ENCODE measurements around the gene CNTNAP5.

The CNTNAP5 gene

DNA sequence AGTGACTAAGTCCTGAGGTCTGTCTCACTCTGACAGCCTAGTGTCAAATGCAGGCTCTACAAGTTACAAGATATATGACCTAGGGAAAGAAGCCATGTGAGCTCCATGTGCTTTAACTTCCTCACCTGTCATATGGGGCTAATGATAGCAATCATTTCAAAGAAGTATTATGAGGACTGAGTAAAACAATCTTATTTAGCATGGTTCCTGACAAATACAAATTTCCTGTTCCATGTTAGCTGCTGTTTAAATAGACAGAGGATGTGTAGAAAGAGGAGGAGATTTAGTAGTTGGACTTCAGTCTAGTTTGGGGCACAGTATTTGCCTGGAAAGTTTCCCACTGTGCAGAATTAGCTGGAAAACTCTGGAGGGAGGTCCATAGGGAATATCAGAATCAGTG is 545.8 kb downstream of the CNTNAP5 start:
- no peak for DNase-seq

DNA sequence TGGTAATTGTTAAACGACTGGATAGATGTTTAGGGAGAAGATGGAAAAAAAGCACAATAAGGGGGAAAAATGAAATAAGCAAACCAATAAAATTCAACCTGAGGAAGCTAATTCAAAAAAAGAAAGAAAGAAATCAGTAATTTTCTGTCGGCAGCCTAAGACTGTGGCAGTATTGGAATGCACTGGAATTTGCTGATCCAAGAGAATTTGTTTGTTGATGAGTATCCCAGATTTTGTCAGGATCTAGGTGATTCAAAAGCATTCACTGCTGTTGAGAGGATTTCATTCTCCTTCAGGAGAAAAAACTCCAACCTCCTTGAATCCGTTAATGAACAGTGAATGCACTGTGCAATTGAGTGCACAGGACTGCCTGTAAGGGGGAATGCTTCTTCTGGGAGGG is 546.7 kb downstream of the CNTNAP5 start:
- no peak for DNase-seq

DNA sequence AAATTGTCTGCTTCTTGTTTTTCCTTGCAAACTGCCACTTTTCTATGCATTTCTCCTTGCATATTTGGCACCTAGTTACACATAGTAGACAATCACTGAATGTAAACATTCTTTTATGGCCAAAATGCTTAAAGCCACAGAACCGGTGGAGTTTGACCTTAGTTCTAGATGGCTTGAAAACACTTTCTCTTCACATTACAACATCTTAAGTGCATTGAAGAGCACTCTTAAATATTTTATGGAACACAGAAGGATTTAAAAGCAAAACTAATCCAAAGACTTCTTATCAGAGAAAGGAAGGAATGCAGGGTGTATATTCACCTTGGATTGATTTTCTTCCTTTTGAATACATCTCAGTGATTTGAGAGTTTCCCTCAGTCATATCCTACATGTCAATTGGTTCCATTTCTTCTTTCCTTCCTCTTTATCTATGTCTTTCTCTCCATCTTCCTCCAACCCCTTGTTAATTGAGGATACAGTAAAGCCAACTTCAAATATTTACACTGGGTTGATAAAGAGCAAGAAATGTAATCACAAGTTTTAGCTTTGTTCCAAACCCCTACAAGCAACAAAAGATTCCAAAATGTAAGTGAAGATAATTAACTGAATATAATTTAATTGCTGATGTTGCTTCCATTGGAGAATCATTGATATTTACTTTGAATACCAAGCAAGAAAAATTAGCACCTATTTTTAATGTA is 548.0 kb downstream of the CNTNAP5 start:
- no peak for DNase-seq

DNA sequence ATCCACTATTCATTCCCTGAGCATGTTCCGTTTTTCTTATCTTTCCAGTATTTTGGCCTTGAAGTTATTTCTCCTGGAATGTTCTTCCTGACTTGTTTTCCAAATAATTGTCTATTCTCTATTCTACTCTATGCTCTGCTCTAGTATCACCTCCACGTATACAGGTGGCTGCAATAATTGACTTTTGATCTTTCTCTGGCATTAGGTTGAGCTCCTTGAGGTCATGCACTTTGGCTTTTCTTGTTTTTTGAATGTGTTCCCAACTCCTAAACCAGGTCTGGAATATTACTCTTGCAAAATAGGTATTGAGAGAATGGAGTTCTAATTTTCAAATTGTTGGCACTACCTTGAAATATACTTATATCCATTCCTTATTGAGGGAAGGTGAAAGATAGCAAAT is 550.4 kb downstream of the CNTNAP5 start:
- no peak for DNase-seq

DNA sequence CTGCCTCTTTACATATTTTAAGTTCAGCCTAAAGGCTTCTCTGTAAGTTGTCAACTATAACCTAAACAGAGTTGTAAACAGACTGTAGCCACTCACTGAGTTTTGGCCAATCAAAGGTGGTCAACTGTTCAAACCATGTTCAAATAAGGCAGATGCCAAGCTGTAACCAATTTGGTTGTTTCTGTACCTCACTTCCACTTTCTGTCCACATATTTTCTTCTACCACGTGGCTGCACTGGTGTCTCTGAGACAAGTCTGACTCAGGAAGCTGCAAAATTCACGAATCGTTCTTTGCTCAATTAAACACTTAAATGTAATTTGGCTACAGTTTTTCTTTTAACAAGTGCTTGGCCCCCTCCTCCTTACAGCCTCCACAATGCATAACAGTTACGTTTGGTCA is 555.2 kb downstream of the CNTNAP5 start:
- no peak for DNase-seq

DNA sequence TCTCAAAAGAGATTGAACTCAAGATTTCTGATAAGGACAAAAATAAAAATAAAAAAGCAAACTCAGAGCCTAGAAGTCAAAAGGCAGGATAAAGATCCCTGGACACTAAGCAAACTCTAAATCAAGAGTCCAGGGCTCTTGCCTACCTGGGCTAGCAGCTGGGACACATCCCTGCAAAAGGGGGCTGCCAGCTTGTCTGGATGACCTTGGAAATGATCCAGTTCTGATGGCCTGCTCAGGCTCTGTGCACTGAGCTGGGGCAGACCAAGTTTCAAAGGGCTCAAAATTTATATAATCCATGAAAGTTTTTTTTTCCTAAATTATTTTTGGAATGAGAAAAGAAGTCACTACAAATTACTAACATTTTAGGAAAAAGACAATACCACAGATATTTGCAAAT is 557.3 kb downstream of the CNTNAP5 start:
- DNase-seq, result no peak

DNA sequence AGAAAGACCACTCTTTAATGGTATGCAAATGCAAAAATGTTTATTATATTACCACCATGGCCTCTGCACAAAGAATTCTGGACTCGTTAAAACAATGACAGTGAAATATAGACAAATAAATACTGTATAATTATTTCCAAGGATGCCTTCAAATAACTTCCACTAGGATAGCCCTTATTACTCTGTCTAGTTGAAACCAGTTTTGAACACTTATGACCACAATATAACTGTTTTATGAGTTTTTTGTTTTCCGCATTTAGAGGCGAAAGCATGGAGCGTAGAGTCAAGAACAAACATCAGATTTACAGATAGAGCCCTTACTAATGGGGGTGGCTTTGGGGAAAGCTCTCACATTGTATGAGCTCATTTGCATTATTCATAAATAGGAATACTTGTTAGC is 559.5 kb downstream of the CNTNAP5 start:
- no peak for DNase-seq

DNA sequence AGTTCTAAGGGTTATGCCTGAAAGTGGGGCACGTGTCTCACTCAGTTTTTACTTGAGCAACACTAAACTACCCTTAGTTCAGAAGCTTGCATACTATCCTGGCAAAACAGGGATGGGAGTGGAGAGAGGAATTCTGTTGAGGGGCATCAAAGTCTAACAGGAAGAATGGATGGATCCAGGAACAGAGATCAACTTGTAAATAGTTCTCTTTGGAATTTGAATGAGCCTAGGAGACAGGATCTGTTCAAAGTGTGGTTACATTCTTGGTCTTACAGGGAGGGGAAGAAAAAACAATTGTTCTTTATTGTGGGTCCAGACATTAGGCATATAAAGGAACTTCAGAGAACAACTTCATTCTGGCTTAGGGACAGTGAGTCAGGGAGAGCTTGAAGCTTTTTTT is 560.2 kb downstream of the CNTNAP5 start:
- no peak for DNase-seq

DNA sequence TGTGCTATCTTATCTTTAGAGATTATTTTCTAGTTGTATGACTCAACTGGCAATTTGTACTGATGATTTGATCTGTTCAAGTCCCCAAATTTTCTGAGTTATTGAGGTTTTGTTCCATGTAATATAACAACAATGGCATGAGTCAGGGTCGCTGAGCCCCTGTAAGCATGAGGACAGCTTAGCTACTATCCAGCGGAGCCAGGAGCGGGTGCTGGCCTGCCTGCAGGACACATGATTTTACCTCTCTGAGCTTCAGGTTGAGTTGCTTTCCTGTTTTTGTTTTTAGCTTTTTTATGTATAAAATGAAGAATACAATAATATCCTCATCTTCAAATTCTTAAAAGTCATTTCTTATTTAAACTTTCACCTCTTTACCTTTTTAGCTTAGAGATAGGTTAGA is 561.1 kb downstream of the CNTNAP5 start:
- no peak for DNase-seq

DNA sequence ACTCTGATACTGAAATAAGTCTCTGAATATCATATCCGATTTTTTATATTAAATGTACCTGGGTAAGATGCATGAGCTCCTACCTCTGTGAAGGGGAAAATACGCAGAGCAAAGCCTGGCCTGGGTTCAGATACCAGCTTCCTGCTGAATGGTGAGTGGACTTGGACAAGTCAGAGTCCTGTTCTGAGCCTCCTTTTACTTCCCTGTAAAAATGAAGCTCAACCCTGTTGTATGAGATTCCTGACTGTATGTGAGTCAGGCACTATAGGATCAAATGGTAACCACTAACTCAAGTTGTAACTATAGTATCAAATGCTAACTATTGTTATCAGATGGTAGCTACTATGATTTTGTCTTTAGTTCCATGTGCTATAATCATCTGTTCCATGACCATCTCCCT is 561.7 kb downstream of the CNTNAP5 start:
- no peak for DNase-seq

DNA sequence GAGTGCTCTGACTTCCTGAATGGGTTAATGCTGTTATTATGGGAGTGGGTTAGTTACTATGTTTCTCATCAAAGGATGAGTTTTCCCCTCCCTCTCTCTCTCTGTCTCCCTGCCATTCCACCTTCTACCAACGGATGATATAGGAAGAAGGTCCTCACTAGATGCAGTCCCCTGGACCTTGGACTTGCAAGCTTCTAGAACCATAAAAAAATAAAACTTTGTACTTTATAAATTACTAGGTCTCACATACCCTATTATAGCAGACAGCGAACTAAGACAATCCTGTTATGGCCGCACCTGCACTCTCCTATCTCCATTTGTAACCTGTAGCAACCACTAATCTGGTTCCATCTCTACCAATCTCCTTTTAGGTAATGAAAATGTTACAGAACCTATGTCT is 564.9 kb downstream of the CNTNAP5 start:
- DNase-seq, result no peak

DNA sequence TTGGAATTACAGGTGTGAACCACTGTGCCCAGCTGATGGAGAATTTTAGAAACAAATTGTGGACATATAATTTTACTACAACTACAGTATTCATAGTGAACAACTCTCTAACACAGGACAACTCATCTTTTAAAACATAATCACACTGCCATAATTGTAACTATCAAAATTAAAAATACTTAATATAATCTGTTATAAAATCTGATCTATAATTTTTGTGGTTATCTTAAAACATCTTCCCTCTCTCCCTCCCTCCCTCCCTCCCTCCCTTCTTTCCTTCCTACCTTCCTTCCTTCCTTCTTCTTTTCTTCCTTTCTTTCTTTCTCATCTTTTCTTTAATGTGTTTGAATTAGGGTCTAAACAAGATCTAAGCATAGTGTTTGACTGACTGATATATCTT is 577.7 kb downstream of the CNTNAP5 start:
- no peak for DNase-seq

DNA sequence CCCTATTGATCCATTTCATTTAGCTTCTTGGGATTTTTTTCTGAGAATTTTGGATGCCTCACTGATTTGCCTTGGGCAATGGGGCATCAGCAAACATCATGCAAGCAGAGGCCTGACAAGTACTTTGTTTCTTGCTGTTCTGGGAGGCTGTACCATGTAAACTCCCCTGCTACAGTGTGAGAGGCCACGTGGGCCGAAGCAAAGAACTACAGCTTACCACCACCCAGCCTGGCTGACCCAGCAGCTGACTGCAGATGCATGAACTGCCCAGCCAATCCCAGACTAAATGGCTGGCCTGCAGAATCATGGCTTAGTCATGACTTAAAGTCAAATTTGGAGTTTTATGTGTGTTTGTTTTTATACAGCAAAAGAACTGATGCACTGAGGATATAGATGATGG is 579.9 kb downstream of the CNTNAP5 start:
- DNase-seq, result no peak

DNA sequence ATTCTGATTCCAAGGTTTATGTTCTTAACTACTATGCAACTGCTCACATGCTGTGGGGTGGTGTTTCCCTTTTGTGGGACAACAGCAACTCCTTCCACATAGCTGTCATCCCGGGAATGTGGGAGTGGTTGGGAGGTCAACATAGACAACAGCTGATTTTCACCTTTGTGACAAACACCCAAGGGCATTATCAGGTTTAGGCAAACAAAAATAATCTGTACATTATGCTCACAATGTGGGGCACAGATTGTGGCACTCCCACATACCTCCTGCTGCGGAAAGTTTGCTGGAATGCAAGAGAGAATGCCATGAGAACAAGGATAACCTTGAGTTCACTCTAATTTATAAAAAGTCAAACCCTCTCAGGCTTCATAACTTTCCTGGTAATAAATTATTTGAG is 582.6 kb downstream of the CNTNAP5 start:
- no peak for DNase-seq

DNA sequence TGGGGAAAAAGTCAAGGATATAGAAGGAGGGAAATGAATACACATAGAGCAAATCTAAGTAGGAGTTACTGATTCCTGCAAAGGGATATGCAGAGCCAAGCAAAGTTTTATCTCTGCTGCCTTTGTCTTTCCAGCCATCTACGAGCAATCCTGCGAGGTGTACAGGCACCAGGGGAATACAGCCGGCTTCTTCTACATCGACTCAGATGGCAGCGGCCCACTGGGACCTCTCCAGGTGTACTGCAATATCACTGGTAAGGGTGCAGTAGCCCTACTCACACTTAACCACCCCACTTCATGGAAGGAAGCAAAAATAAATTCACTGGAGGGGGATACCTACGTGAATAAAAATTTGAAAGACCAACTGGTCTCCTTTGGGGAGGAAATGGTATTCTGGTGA is 584.6 kb downstream of the CNTNAP5 start:
- no peak for DNase-seq

DNA sequence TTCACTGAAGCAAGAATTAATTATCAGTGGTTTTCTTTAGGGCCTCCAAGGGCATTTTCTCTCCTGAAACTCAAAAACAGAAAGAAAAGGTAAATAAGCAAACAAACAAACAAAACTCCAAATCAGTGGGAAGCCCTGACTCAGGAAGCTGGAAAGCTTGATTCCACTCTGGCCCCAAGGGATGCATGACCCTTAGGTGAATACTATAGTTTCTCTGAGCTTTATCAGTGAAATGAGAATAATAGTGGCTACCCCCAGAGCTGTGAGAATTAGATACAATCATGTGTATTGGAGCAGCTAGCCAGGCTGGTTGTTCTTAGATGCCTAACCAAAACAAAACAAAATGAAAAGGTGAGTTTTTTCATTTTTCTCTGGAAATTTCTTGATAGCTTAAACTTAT is 585.1 kb downstream of the CNTNAP5 start:
- DNase-seq, result no peak

DNA sequence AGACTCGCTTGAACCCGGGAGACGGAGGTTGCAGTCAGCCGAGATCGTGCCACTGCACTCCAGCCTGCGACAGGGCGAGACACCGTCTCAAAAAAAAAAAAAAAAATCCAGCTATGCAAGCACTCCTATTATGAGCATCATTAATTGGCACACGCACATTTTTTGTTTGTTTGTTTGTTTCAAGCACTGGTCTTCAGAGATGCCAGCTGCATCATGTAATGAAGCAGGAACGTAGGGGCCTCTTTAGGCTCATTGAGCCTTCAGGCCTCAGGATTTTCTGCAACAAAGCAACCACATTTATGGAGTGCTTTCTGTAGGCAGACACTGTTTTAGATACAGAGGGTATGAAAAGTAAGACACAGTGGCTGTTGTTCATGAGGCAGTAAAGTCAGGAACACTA is 585.8 kb downstream of the CNTNAP5 start:
- DNase-seq, result no peak

DNA sequence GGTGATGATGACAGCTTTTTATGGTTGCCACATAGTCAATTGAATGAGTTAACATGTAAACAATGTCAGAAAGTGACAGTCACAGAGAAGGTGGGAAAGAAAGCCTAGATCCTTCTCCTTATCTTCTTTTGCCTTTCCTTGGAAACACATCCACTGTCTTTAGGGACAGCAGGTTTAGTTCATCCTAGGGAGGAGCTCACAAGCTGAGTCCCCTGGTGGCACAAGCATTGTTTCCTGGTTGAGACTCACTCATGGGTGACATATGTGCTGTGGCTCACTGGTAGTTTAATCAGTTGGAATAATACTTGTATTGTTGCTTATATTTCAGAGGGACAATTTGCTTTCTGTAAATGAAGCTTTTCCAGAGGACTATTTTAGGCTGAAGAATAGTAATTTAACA is 598.5 kb downstream of the CNTNAP5 start:
- DNase-seq, result no peak

DNA sequence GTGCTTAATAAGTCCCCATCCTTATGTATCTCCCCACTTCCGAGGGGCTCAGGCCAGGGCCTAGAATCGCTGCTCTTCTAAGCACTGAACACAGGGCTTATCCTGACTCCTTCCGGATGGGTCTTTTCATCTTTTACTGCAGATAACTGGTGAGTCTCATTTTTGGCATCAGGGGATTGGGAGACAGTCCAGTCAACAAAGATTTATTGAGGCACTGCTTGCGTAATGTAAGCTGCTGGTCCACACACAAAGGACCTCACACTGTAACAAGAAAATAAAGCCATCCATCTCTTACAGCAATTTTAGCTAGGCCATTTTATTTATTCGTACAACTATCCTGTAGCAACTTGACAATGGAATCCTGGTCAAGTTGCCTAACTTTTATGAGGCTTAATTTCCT is 600.5 kb downstream of the CNTNAP5 start:
- no peak for DNase-seq

DNA sequence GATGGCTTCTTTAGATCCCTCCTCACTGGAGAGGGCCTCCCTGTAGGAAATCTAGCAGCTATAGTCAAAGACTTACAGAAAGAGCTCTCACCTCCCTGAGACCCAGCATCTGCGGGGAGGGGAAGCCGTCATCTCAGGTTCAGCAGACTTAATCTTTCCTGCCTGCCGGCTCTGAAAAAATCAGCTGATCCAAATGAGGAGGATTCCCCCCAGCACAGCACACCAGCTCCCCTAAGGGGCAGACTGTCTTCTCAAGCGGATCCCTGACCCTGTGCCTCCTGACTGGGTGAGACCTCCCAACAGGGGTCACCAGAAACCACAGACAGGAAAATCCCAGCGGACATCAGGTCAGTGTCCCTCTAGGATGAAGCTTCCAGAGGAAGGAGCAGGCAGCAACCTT is 601.9 kb downstream of the CNTNAP5 start:
- DNase-seq, result no peak

DNA sequence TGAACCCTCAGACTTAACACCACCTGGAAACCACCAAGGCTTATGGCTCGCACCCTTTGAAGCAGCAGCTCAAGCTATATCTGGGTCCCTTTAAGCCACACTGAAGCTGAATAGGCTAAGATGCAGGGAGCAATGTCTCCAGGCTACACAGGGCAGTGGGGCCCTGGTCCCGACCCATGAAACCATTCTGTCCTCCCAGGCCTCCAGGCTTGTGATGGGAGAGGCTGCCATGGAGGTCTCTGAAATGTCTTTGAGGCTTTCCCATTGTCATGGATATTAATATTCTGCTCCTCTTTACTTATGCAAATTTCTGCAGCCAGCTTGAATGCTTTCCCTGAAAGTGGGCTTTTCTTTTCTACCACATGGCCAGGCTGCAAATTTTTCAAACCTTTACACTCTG is 608.7 kb downstream of the CNTNAP5 start:
- no peak for DNase-seq

DNA sequence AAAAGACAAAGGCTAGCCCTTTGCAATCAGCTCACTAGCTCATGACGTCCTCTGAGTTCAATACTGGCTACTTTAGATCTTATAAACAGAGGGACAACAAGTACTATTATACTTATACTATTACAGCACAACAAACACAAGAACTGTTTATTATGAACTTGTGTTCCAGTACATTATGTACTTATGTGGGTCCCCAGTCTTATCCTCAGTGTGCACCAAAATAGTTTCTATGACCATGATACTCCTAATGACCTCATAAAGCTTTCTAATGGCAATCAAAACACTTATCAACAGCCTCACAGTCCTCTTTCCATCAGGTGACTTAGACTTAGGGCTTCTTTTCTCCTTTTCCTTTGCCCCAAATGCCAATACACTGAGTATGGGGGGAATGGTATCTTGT is 614.4 kb downstream of the CNTNAP5 start:
- no peak for DNase-seq

DNA sequence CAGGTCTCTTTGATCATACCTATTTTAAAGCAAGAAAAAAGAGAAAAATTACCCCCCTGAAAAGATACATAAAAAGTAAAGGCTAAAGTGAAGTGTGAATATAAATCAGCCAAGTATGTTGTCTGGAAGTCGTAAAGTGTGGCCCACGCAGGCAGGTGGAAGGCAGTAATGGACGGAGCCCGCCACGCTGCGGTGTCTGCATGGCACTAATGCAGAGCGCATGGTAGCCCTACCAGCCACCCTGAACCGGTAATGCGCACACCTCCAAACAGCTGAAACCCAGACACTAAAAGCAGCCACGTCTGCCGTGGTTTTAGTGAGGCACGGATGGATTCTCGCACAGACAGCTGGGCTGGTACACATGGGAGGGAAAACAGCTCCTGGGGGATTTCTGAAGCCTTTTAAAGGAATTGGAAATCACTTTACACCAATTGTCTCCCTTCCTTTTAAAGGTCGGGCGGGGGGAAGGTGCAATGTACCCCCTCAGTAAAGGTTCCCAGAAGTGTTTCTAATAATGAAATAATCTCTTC is 615.2 kb downstream of the CNTNAP5 start:
- DNase-seq, result no peak

DNA sequence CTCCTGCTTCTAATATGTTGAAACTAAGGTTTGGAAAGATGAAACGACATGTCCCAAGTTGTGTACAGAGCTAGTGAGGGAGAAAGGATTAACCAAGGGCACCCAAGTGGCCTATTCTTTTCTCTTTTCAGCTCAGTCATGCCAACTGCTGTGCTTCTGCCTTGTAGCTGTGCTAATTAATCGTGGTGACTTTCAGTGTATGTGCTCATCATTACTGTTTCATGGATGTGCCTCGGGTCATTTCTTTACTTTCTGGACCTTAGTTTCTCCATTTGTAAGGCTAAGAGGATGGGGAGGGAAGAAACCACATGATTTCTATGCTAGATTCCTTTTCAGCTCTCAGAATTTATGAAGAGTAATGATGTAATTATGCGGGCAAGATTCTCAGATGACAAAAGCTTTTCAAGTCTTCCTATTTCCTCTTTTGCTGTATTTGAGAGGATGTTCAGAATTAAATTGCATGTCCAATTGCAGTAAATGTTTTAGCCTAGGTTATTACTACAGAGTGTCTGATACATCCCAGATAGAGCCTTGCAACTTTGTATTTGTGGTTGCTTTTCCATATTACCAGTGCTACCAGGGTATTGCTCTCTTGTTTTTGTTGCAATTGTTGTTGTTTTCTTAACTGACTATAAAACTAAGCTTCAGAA is 621.2 kb downstream of the CNTNAP5 start:
- DNase-seq, result no peak

DNA sequence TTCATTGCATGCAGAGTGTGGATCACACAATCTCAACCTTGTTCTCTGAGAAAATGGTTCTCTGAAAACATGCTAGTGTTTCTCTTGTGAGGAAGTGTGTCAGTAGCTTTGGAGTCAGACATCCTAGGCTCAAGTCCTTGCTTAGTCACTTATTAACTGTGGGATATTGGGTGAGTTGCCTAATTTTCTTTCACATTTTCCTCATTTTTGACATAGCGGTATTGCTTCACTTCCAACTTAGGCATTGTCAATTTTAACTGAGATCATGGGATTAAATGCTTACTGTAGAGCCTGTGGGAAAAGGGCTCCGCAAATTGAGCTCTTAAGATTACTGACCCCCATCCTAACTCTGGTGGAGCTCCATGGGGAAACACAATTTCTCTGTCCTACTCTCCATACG is 622.2 kb downstream of the CNTNAP5 start:
- no peak for DNase-seq

Measured in activated CD8-positive, alpha-beta memory T cell treated with anti-CD3 and anti-CD28 coated beads for 24 hours (primary cell).